IMR-90 (cell line): ENCODE measurements around the gene KCNQ1.

Experiments used
- CTCF ChIP-seq: conservative IDR thresholded peaks from 2 replicates; pipeline ENCODE4 v1.5.1; 2012; ENCODE audit warnings: mild to moderate bottlenecking, low read depth, low read length, improper control_type of control experiment
- MAFK ChIP-seq: IDR thresholded peaks from 2 replicates; pipeline ENCODE4 v1.6.1; 2012; ENCODE audit warnings: low read depth, low read length, improper control_type of control experiment
- POLR2A ChIP-seq: IDR thresholded peaks from 2 replicates; pipeline ENCODE4 v1.6.1; 2012; ENCODE audit warnings: mild to moderate bottlenecking, low read depth, low read length
- RAD21 ChIP-seq: IDR thresholded peaks from 2 replicates; pipeline ENCODE4 v1.6.1; 2012; ENCODE audit warnings: low read length, improper control_type of control experiment

GRCh38 chr11:2771758-2772466 is 327.1 kb downstream of the KCNQ1 start:
- no peak for TF ChIP-seq CTCF
- no peak for TF ChIP-seq POLR2A
- TF ChIP-seq MAFK = no peak
- no peak for TF ChIP-seq RAD21
